PC-9 (cell line): ENCODE measurements around the gene HSPG2. TPM values are rescaled to one million over a fixed set of nuclear protein-coding genes. Genes with fewer than 3 reads are reported as not detected.

Experiments used
- BruUV-seq: library from RNA; stranded (reverse); fragments of 400-500 nt; replicated peaks from 2 replicates; lab custom pipeline; 2021; lab: Mats Ljungman, UMichigan
- CTCF ChIA-PET: fragments of 300-600 bp; sonication (Branson Sonifier 250); formaldehyde crosslinking; loops from one replicate; lab custom pipeline; 2022; ENCODE audit warnings: antibody characterized with exemption; lab: Charles Lee
- POLR2A ChIA-PET: fragments of 300-600 bp; sonication (Branson Sonifier 250); formaldehyde crosslinking; loops from one replicate; lab custom pipeline; 2022; ENCODE audit warnings: antibody characterized with exemption; ENCODE audit not compliant: unreplicated experiment; lab: Charles Lee
- DNase-seq, 2 experiments: peaks; one replicate each; pipeline versions ENCODE4 v3.0.0 to v3.0.0-alpha.2; 2015 to 2022; ENCODE audit warnings: mixed read lengths in 1 of 2
- H2AFZ ChIP-seq: fragments of 200-600 bp; sonication (generic); 2 replicates; pipeline ENCODE4 v1.8.1; 2017; ENCODE audit warnings: antibody characterized with exemption
- H3F3A ChIP-seq: fragments of 200-600 bp; sonication (generic); 2 replicates; pipeline ENCODE4 v1.8.1; 2017; ENCODE audit warnings: antibody characterized with exemption, mild to moderate bottlenecking, low read depth; ENCODE audit not compliant: insufficient read depth
- H3K27ac ChIP-seq: fragments of 200-600 bp; sonication (generic); 2 replicates; pipeline ENCODE4 v1.6.1; 2016; ENCODE audit warnings: mixed run types
- H3K27me3 ChIP-seq: fragments of 200-600 bp; sonication (generic); 2 replicates; pipeline ENCODE4 v1.6.1; 2016; ENCODE audit warnings: low read depth, mixed run types; ENCODE audit not compliant: insufficient read depth
- H3K36me3 ChIP-seq: fragments of 200-600 bp; sonication (generic); 2 replicates; pipeline ENCODE4 v1.6.1; 2016; ENCODE audit warnings: low read depth, mixed run types
- H3K4me1 ChIP-seq: fragments of 200-600 bp; sonication (generic); replicated peaks from 2 replicates; pipeline ENCODE4 v1.6.1; 2016; ENCODE audit warnings: mixed run types; ENCODE audit not compliant: insufficient read depth
- H3K4me2 ChIP-seq: fragments of 200-600 bp; sonication (generic); 2 replicates; pipeline ENCODE4 v1.6.1; 2017; ENCODE audit warnings: mixed run types
- H3K4me3 ChIP-seq: fragments of 200-600 bp; sonication (generic); 2 replicates; pipeline ENCODE4 v1.6.1; 2016; ENCODE audit warnings: mixed run types
- H3K79me2 ChIP-seq: fragments of 200-600 bp; sonication (generic); 2 replicates; pipeline ENCODE4 v1.6.1; 2017; ENCODE audit warnings: low read depth, mixed run types
- H3K9me2 ChIP-seq: fragments of 200-600 bp; sonication (generic); 2 replicates; pipeline ENCODE4 v1.8.1; 2017; ENCODE audit warnings: mild to moderate bottlenecking; ENCODE audit not compliant: insufficient read depth
- H3K9me3 ChIP-seq: fragments of 200-600 bp; sonication (generic); 2 replicates; pipeline ENCODE4 v1.8.1; 2016; ENCODE audit warnings: low read depth; ENCODE audit not compliant: insufficient read depth
- H4K20me1 ChIP-seq: fragments of 200-600 bp; sonication (generic); 2 replicates; pipeline ENCODE4 v1.8.1; 2017; ENCODE audit not compliant: insufficient read depth
- EZH2 ChIP-seq: fragments of 200-600 bp; sonication (generic); IDR thresholded peaks from 2 replicates; pipeline ENCODE4 v1.8.0; 2017; ENCODE audit warnings: antibody characterized with exemption, low read depth
- intact Hi-C: fragments of 100-400 bp; cut with micrococcal nuclease; formaldehyde crosslinking; loops from one replicate; pipeline ENCODE4 v1.10.0; 2022; ENCODE audit not compliant: unreplicated experiment
- total RNA-seq: library from RNA; stranded (reverse); gene quantifications from 2 replicates; pipeline ENCODE4 v1.2.3, GENCODE V29; 2021
- TF ChIP-seq, protein P1 (sequence below): fragments of 200-600 bp; sonication (generic); conservative IDR thresholded peaks from 2 replicates; pipeline ENCODE4 v1.6.1; 2017; ENCODE audit warnings: mixed run types, antibody characterized with exemption, mild to moderate bottlenecking, moderate library complexity

HSPG2 gene
- total RNA-seq, 1 experiment from 2014 or later = 126 TPM

DNA sequence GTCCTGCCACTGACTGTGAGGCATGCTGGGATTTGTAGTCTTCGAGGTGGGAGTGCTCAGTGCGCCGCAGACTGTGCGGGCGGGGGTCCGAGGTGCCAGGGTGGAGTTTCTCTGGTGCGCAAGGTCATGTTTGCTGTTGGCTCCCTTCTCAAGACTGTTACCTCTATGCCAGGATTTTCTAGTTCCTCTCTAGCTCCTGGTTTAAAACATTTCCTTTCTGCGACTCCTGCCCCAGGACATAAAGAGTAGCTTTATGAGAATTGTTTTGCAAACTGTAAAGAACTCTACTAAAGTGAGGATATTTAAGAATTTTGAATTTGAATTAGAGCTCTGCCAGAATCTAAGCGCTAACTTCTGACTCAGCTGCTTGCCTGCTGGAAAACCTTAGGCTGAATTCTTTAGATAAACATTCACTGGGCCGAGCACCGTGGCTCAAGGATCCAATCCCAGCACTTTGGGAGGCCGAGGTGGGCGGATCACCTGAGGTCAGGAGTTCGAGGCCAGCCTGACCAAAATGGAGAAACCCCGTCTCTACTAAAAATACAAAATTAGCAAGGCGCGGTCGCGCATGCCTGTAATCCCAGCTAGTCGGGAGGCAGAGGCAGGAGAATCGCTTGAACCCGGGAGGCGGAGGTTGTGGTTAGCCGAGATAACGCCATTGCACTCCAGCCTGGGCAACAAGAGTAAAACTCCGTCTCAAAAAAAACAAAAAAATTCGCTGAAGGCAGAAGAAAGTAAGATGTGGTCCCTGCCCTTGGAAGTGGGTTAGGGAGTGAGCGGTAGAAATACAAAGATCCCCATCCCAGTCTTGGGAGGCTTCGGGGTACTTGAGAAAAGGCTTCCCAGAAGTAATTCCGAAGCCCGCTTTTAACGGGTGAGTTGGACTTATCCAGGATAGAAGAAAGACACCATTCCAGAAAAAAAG, 153.2 kb downstream of the HSPG2 start:
- no peaks in the 10 kb centered on the region for H3K36me3 ChIP-seq
- ChIA-PET POLR2A (interaction anchor here (0.6 kb wide), 1 partner anchor 173 kb away, joined by 5 read pairs; no protein-coding TSS in a partner anchor), CTCF (interaction anchor here (0.6 kb wide), 1 partner anchor 31 kb away, joined by 12 read pairs; no protein-coding TSS in a partner anchor)
- BruUV-seq = no TSS peak
- H3K27me3 ChIP-seq = no peaks in the 10 kb centered on the region
- H3F3A ChIP-seq = peaks cover 35% of the 10 kb centered on the region
- peak overlapping the region; percentile 88 for H3K4me2 ChIP-seq
- intact Hi-C loops = loop anchor here (2.0 to 10.0 kb wide), 4 partner anchors 19 to 178 kb away; partner anchors contain the start of gene HSPG2
- no peaks in the 10 kb centered on the region for H3K9me2 ChIP-seq
- peak overlapping the region; percentile 99 for H3K27ac ChIP-seq
- H3K9me3 ChIP-seq = no peaks in the 10 kb centered on the region
- DNase-seq = peak; percentile 80 to 93
- H3K4me1 ChIP-seq = peaks cover 20% of the 10 kb centered on the region
- peaks cover 35% of the 10 kb centered on the region for H3K79me2 ChIP-seq
- 0 out of 2 replicates have a peak, but pooled peaks cover 4% of the 10 kb centered on the region for H4K20me1 ChIP-seq
- H2AFZ ChIP-seq = peak overlapping the region; percentile 31; the same call in 1 of the 2 replicates
- TF ChIP-seq EZH2 = no peak
- TF ChIP-seq, protein P1, sequence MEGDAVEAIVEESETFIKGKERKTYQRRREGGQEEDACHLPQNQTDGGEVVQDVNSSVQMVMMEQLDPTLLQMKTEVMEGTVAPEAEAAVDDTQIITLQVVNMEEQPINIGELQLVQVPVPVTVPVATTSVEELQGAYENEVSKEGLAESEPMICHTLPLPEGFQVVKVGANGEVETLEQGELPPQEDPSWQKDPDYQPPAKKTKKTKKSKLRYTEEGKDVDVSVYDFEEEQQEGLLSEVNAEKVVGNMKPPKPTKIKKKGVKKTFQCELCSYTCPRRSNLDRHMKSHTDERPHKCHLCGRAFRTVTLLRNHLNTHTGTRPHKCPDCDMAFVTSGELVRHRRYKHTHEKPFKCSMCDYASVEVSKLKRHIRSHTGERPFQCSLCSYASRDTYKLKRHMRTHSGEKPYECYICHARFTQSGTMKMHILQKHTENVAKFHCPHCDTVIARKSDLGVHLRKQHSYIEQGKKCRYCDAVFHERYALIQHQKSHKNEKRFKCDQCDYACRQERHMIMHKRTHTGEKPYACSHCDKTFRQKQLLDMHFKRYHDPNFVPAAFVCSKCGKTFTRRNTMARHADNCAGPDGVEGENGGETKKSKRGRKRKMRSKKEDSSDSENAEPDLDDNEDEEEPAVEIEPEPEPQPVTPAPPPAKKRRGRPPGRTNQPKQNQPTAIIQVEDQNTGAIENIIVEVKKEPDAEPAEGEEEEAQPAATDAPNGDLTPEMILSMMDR = no peak
- peak overlapping the region; percentile 96 for H3K4me3 ChIP-seq

GRCh38 chr1:21782868-21783678, 154.0 kb downstream of the HSPG2 start, which contains the start of gene USP48:
Gene USP48, minus strand, starts transcription at chr1:21783149. Its CDS starts 192 bp downstream, at chr1:21782957.
- peak; percentile 82 to 97 for DNase-seq
- Histone ChIP-seq H3K9me3 (no peaks in the 10 kb centered on the region), H3K4me3 (peak within 1 kb of the TSS; percentile 96), H3K4me2 (peak within 1 kb of the TSS; percentile 88), H3K27me3 (no peaks in the 10 kb centered on the region), H4K20me1 (peaks cover 4% of the 10 kb centered on the region; the same call in 1 of the 2 replicates), H3K4me1 (peaks cover 12% of the 10 kb centered on the region), H3K79me2 (peaks cover 44% of the 10 kb centered on the region), H3K27ac (peak within 1 kb of the TSS; percentile 99), H3K9me2 (no peaks in the 10 kb centered on the region), H3F3A (peaks cover 26% of the 10 kb centered on the region; the same call in 1 of the 2 replicates), H3K36me3 (no peaks in the 10 kb centered on the region), H2AFZ (peak within 1 kb of the TSS; percentile 92)
- no peak for TF ChIP-seq EZH2
- TF ChIP-seq, protein P1 = 0 out of 2 replicates have a peak, but pooled peaks have one; percentile 13
- ChIA-PET POLR2A (interaction anchor here (0.5 to 0.7 kb wide), 2 partner anchors 27 to 114 kb away, joined by 5 to 6 read pairs; no protein-coding TSS in a partner anchor), CTCF (interaction anchor here (0.6 kb wide), 2 partner anchors 32 to 513 kb away, joined by 3 to 12 read pairs; no protein-coding TSS in a partner anchor)
- BruUV-seq = TSS peak; percentile 97
- intact Hi-C loops = loop anchor here (2.0 to 10.0 kb wide), 4 partner anchors 18 to 179 kb away; partner anchors contain the start of gene HSPG2
